ENCODE measurements around the gene TFR2. TPM values are rescaled to one million over a fixed set of nuclear protein-coding genes. Genes with fewer than 3 reads are reported as not detected.
A peak's percentile ranks its signal among the peaks of the same experiment; 100 is the strongest.

TFR2 gene
- total and polyA plus RNA-seq, 4 experiments from 2014 or later = 0.75 to 6.2 (median 4.1) TPM

DNA sequence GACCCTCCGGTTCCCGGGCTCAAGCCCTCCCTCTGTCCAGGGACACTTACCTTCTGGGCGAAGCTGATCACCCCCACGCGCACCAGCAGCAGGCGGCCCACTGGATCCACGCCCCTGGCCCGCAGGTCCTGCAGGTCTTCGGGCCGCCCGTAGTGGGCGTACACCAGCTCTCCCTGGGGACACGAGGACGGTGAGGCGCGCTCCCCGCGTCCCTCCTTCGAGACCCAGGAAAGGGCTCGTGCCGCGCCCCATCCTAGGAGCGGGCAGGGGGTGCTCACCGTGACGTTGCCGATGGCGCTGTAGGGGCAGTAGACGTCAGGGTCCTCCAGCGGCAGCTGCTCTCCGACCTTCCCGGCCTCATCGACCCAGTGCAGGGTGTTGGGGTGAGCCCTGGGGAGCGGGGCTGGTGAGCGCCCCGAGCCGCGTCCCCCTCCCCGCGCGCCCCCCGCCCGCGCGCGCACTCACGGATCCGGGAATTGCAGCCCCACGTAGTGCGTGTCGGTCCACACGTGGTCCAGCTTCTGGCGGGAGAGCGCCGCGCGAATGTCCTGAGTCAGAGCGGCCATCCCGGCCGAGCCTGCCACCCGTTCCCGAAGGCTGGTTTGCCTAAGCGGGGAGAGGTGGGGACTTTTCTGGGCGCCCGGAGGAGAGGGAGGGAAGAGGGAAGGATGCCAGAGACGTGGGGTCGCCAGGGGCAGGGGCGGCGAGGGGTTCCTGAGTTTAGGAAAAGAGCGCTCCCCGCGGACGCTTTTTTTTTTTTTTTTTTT is 8.2 kb downstream of the TFR2 start:
- Histone ChIP-seq H3K36me3 (ENCODE audit: insufficient read depth, low read length) (no peaks in the 10 kb centered on the region), H3K4me1 (ENCODE audit: insufficient read depth, low read length) (peaks cover 8% of the 10 kb centered on the region), H3K27me3 (ENCODE audit: insufficient read depth, low read length) (no peaks in the 10 kb centered on the region), H3K9me3 (ENCODE audit: control insufficient read depth in 1 of 2, low read length in 2 of 2) (no peaks in the 10 kb centered on the region), H3K27ac (ENCODE audit: low read depth, low read length) (peak overlapping the region; percentile 58), H3K4me3 (ENCODE audit: low read length in 2 of 2) (peak overlapping the region; percentile 22 to 68)
- peak overlapping the region; percentile 76 to 89 (median 85) for H3K4me3 Mint-ChIP-seq
- H3K27me3 Mint-ChIP-seq = no peaks in the 10 kb centered on the region
- intact Hi-C loops (cut with micrococcal nuclease) = loop anchor here (1.0 to 2.0 kb wide), 3 partner anchors 40 to 64 kb away; partner anchors contain the start of gene GNB2
- POLR2A ChIA-PET (ENCODE audit: partially characterized antibody) = interaction anchor here (0.8 to 3.1 kb wide), 12 partner anchors 20 to 73 kb away, joined by 3 to 44 read pairs (median 7); partner anchors contain the start of genes FBXO24, GIGYF1, GNB2 and LRCH4
- H3K4me1 Mint-ChIP-seq = peaks cover 10 to 26% (median 18%) of the 10 kb centered on the region in 4 donors
- CTCF ChIA-PET (ENCODE audit: partially characterized antibody) = interaction anchor here (0.7 to 4.5 kb wide), 26 partner anchors 11 to 91 kb away, joined by 3 to 53 read pairs (median 5); partner anchors contain the start of genes FBXO24, LRCH4, MOSPD3 and PCOLCE
- peak overlapping the region in 6 of 7 donors; percentile 42 to 91 (median 76) for H3K27ac Mint-ChIP-seq
- peaks cover 0 to 2% (median 0%) of the 10 kb centered on the region in 8 donors for H3K9me3 Mint-ChIP-seq
- peak; percentile 45 to 66 (median 55) for DNase-seq
- H3K36me3 Mint-ChIP-seq = no peaks in the 10 kb centered on the region

GRCh38 chr7:100630066-100630465 is 11.3 kb downstream of the TFR2 start:
- H3K4me3 ChIP-seq (ENCODE audit: low read length in 2 of 2) = no peak overlapping the region
- Mint-ChIP-seq H3K36me3 (no peaks in the 10 kb centered on the region), H3K4me3 (peak overlapping the region in 1 of 8 donors; percentile 11), H3K4me1 (peaks cover 18 to 46% (median 32%) of the 10 kb centered on the region in 4 donors), H3K27ac (peak overlapping the region in 5 of 7 donors; percentile 61 to 84 (median 77)), H3K9me3 (peaks cover 0 to 2% (median 0%) of the 10 kb centered on the region in 8 donors), H3K27me3 (no peaks in the 10 kb centered on the region)
- H3K36me3 ChIP-seq (ENCODE audit: insufficient read depth, low read length) = no peaks in the 10 kb centered on the region
- POLR2A ChIA-PET (ENCODE audit: partially characterized antibody) = interaction anchor here (0.7 to 5.4 kb wide), 5 partner anchors 18 to 62 kb away, joined by 3 to 44 read pairs (median 4); partner anchors contain the start of genes FBXO24, GNB2, LRCH4 and MOSPD3
- no peak for DNase-seq
- CTCF ChIA-PET (ENCODE audit: partially characterized antibody) = interaction anchor here (0.9 to 3.3 kb wide), 7 partner anchors 9 to 75 kb away, joined by 3 to 25 read pairs (median 5); partner anchors contain the start of genes MOSPD3 and POP7
- no peaks in the 10 kb centered on the region for H3K27me3 ChIP-seq (ENCODE audit: insufficient read depth, low read length)
- H3K9me3 ChIP-seq (ENCODE audit: control insufficient read depth in 1 of 2, low read length in 2 of 2) = no peaks in the 10 kb centered on the region
- peaks cover 26% of the 10 kb centered on the region for H3K4me1 ChIP-seq (ENCODE audit: insufficient read depth, low read length)
- intact Hi-C loops (cut with micrococcal nuclease) = no loop called here
- H3K27ac ChIP-seq (ENCODE audit: low read depth, low read length) = no peak overlapping the region

DNA sequence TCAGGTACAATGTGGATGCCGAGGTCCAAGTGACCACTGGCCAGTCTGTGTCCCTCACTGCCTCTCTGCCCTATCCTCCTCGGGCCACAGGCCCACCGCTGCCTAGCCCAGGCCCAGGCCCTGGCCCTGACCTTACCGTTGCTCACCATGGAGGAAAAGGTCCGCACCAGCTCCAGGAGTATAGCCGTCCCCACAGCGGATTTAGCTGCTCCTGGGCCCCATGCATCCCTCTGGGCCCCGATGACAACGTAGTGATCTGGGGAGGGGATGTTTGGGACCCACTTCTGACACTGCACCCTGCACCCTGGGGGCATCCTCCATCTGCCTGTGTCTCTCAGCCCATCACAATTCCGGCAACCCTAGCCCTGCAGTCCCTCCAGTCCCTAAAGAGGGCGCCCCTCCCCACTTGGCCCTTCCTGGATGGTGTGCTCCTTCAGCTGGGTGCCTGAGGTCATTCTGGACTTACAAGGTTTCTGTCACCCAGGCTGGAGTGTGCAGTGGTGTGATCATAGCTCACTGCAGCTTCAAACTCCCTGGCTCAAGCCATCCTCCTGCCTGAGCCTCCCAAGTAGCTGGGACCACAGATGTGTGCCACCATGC is 12.1 kb downstream of the TFR2 start:
- no peak overlapping the region for H3K4me3 Mint-ChIP-seq

DNA sequence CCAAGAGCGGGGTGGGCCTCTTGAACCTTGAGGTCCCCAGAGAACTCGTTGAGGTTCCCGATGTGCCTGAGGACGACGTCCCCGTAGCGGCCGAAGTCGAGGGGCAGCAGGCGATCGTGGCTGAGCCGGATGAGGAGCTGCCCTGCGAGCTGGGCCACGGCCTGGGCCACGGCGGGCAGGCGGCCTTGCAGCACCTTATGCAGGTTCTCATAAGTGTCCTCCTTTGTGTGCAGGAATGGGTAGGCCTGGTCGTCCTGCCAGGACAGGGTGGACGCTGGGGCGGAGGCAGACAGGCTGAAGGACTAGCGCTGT is 14.2 kb downstream of the TFR2 start:
- Histone ChIP-seq H3K4me1 (ENCODE audit: insufficient read depth, low read length) (peaks cover 24% of the 10 kb centered on the region), H3K4me3 (ENCODE audit: low read length in 2 of 2) (peak overlapping the region in 1 of 2 donors; percentile 67), H3K9me3 (ENCODE audit: control insufficient read depth in 1 of 2, low read length in 2 of 2) (no peaks in the 10 kb centered on the region), H3K27me3 (ENCODE audit: insufficient read depth, low read length) (no peaks in the 10 kb centered on the region), H3K27ac (ENCODE audit: low read depth, low read length) (peak overlapping the region; percentile 63), H3K36me3 (ENCODE audit: insufficient read depth, low read length) (no peaks in the 10 kb centered on the region)
- intact Hi-C loops (cut with micrococcal nuclease) = no loop called here
- H3K27ac Mint-ChIP-seq = peak overlapping the region in 4 of 7 donors; percentile 48 to 72 (median 68)
- H3K27me3 Mint-ChIP-seq = no peaks in the 10 kb centered on the region
- CTCF ChIA-PET (ENCODE audit: partially characterized antibody) = interaction anchor here (1.0 to 2.6 kb wide), 3 partner anchors 62 to 79 kb away, joined by 3 to 10 read pairs (median 9); partner anchors contain the start of gene POP7
- H3K9me3 Mint-ChIP-seq = no peaks in the 10 kb centered on the region
- peaks cover 15 to 41% (median 28%) of the 10 kb centered on the region in 4 donors for H3K4me1 Mint-ChIP-seq
- DNase-seq = no peak
- POLR2A ChIA-PET (ENCODE audit: partially characterized antibody) = interaction anchor here (0.7 to 5.4 kb wide), 14 partner anchors 8 to 198 kb away, joined by 3 to 64 read pairs (median 4); partner anchors contain the start of genes FBXO24, GIGYF1, LRCH4 and MEPCE
- H3K4me3 Mint-ChIP-seq = peak overlapping the region in 1 of 8 donors; percentile 31
- no peaks in the 10 kb centered on the region for H3K36me3 Mint-ChIP-seq

More for the DNA sequence above, 12.1 kb downstream of the TFR2 start:
- DNase-seq = no peak
- intact Hi-C loops (cut with micrococcal nuclease) = no loop called here
- Mint-ChIP-seq H3K27me3 (no peaks in the 10 kb centered on the region), H3K36me3 (no peaks in the 10 kb centered on the region), H3K9me3 (peaks cover 0 to 2% (median 0%) of the 10 kb centered on the region in 8 donors), H3K27ac (peak overlapping the region in 6 of 7 donors; percentile 30 to 90 (median 60)), H3K4me1 (peaks cover 19 to 48% (median 33%) of the 10 kb centered on the region in 4 donors)
- ChIA-PET CTCF (ENCODE audit: partially characterized antibody) (interaction anchor here (0.9 to 3.3 kb wide), 7 partner anchors 10 to 76 kb away, joined by 3 to 25 read pairs (median 5); partner anchors contain the start of genes MOSPD3 and POP7), POLR2A (ENCODE audit: partially characterized antibody) (interaction anchor here (0.7 to 5.4 kb wide), 4 partner anchors 16 to 63 kb away, joined by 3 to 64 read pairs (median 24); partner anchors contain the start of genes FBXO24, LRCH4 and MOSPD3)
- no peak overlapping the region for H3K27ac ChIP-seq (ENCODE audit: low read depth, low read length)
- H3K4me1 ChIP-seq (ENCODE audit: insufficient read depth, low read length) = peaks cover 30% of the 10 kb centered on the region
- H3K27me3 ChIP-seq (ENCODE audit: insufficient read depth, low read length) = no peaks in the 10 kb centered on the region
- no peak overlapping the region for H3K4me3 ChIP-seq (ENCODE audit: low read length in 2 of 2)
- H3K9me3 ChIP-seq (ENCODE audit: control insufficient read depth in 1 of 2, low read length in 2 of 2) = no peaks in the 10 kb centered on the region
- no peaks in the 10 kb centered on the region for H3K36me3 ChIP-seq (ENCODE audit: insufficient read depth, low read length)

DNA sequence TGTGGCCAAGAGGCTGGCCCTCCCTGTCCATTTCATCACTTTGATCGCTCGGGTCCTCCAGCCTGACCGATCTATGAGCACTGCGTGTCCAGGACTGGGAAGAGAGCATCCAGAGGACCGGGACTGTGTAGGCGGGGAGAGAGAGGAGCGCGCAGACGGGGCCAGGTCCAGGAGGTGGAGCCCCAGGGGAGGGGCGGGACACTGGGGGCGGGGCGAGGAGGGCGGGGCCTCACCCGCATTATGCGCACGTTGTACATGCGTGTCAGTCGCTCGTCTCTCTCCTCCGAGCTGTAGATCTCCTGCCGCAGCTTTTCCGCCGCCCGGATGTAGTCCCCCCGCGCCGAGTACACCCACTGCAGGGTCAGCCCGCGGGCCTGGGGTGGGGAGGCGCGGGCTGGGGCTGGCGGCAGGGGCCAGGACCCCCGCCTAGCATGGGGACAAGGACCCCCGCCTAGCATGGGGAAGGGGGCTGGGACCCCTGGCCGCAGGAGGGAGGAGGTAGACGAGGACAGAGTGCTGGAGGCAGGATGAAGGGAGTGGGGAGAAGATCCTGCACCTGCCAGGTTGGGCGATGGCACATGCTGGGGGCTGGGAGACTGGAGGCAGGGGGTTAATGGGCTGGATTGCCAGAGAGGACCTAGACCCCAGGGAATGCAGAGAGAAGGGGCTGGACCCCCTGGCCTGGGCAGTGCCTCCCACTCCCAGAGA is 14.7 kb downstream of the TFR2 start:
- Mint-ChIP-seq H3K9me3 (no peaks in the 10 kb centered on the region), H3K27me3 (no peaks in the 10 kb centered on the region), H3K4me3 (peak overlapping the region; percentile 61 to 83 (median 76)), H3K4me1 (peaks cover 15 to 41% (median 28%) of the 10 kb centered on the region in 4 donors), H3K27ac (peak overlapping the region; percentile 45 to 94 (median 83)), H3K36me3 (peaks cover 1 to 2% of the 10 kb centered on the region in 2 donors)
- peaks cover 24% of the 10 kb centered on the region for H3K4me1 ChIP-seq (ENCODE audit: insufficient read depth, low read length)
- peak overlapping the region; percentile 63 for H3K27ac ChIP-seq (ENCODE audit: low read depth, low read length)
- ChIA-PET POLR2A (ENCODE audit: partially characterized antibody) (interaction anchor here (0.6 to 5.4 kb wide), 18 partner anchors 8 to 197 kb away, joined by 3 to 64 read pairs (median 4); partner anchors contain the start of genes FBXO24, GIGYF1, LRCH4 and MEPCE), CTCF (ENCODE audit: partially characterized antibody) (interaction anchor here (0.6 to 2.6 kb wide), 10 partner anchors 8 to 79 kb away, joined by 3 to 10 read pairs (median 3); partner anchors contain the start of genes FBXO24, MOSPD3 and POP7)
- H3K4me3 ChIP-seq (ENCODE audit: low read length in 2 of 2) = peak overlapping the region; percentile 36 to 67
- no peaks in the 10 kb centered on the region for H3K36me3 ChIP-seq (ENCODE audit: insufficient read depth, low read length)
- intact Hi-C loops (cut with micrococcal nuclease) = loop anchor here (1.0 kb wide), 4 partner anchors 14 to 47 kb away; partner anchors contain the start of genes FBXO24, GNB2, LRCH4 and MOSPD3
- no peaks in the 10 kb centered on the region for H3K9me3 ChIP-seq (ENCODE audit: control insufficient read depth in 1 of 2, low read length in 2 of 2)
- H3K27me3 ChIP-seq (ENCODE audit: insufficient read depth, low read length) = no peaks in the 10 kb centered on the region
- DNase-seq = peak; percentile 79 to 91 (median 82)

GRCh38 chr7:100626055-100626454 is 15.3 kb downstream of the TFR2 start:
- intact Hi-C loops (cut with micrococcal nuclease) = loop anchor here (1.0 kb wide), 4 partner anchors 14 to 47 kb away; partner anchors contain the start of genes FBXO24, GNB2, LRCH4 and MOSPD3
- Histone ChIP-seq H3K4me3 (ENCODE audit: low read length in 2 of 2) (peak overlapping the region; percentile 36 to 67), H3K4me1 (ENCODE audit: insufficient read depth, low read length) (peaks cover 24% of the 10 kb centered on the region), H3K36me3 (ENCODE audit: insufficient read depth, low read length) (no peaks in the 10 kb centered on the region), H3K9me3 (ENCODE audit: control insufficient read depth in 1 of 2, low read length in 2 of 2) (no peaks in the 10 kb centered on the region), H3K27me3 (ENCODE audit: insufficient read depth, low read length) (no peaks in the 10 kb centered on the region), H3K27ac (ENCODE audit: low read depth, low read length) (peak overlapping the region; percentile 63)
- peak overlapping the region; percentile 61 to 83 (median 76) for H3K4me3 Mint-ChIP-seq
- ChIA-PET POLR2A (ENCODE audit: partially characterized antibody) (interaction anchor here (0.6 to 5.4 kb wide), 17 partner anchors 9 to 197 kb away, joined by 3 to 64 read pairs (median 4); partner anchors contain the start of genes FBXO24, GIGYF1, LRCH4 and MEPCE), CTCF (ENCODE audit: partially characterized antibody) (interaction anchor here (0.6 to 2.6 kb wide), 12 partner anchors 8 to 80 kb away, joined by 3 to 10 read pairs (median 3); partner anchors contain the start of genes FBXO24, MOSPD3 and POP7)
- peak overlapping the region in 6 of 7 donors; percentile 45 to 89 (median 81) for H3K27ac Mint-ChIP-seq
- peaks cover 2 to 6% of the 10 kb centered on the region in 2 donors for H3K36me3 Mint-ChIP-seq
- DNase-seq = no peak
- no peaks in the 10 kb centered on the region for H3K27me3 Mint-ChIP-seq
- H3K4me1 Mint-ChIP-seq = peaks cover 15 to 41% (median 28%) of the 10 kb centered on the region in 4 donors
- no peaks in the 10 kb centered on the region for H3K9me3 Mint-ChIP-seq

Data from CD4-positive, alpha-beta memory T cell (primary cell).